K562 (cell line): Measurements from ENCODE around the gene KLHL14. TPM values are rescaled to one million over a fixed set of nuclear protein-coding genes. Genes with fewer than 3 reads are reported as not detected.

ENCODE experiments used
- ATAC-seq: fragments of 200-7000 bp; cut with Tn5 transposase; 3 replicates; pipeline ENCODE4 v1.9.1; 2020; ENCODE audit warnings: moderate library complexity
- BruUV-seq: library from RNA; stranded (reverse); fragments of 400-500 nt; replicated peaks from 2 replicates; lab custom pipeline; 2021; lab: Mats Ljungman, UMichigan
- CTCF ChIA-PET: fragments of 300-600 bp; formaldehyde crosslinking; extraction: SDS; loops from one replicate; lab custom pipeline; 2021; ENCODE audit warnings: low intra/inter-chr PET ratio; lab: Yijun Ruan, JAX
- POLR2A ChIA-PET: fragments of 300-600, 350-650 bp; sonication (Branson Sonifier 250); formaldehyde crosslinking; extraction: SDS; loops from one replicate; lab custom pipeline; 2021; ENCODE audit warnings: antibody characterized with exemption, inconsistent platforms; lab: Yijun Ruan, JAX
- DNase-seq, 4 experiments: peaks; one replicate each; pipeline versions ENCODE4 v3.0.0 to v3.0.0-alpha.2; 2011 to 2018; ENCODE audit warnings: low spot score in 3 of 4, mixed read lengths in 3 of 4; ENCODE audit errors: extremely low read depth in 1 of 4
- FAIRE-seq: peaks from 2 replicates; lab custom pipeline; 2011; peaks lifted over from hg19 to GRCh38; lab: Jason Lieb, UNC
- H2AFZ ChIP-seq: 2 replicates; pipeline ENCODE4 v1.6.0; 2011; ENCODE audit warnings: low read depth, low read length, control low read depth, inconsistent platforms
- H3K27ac ChIP-seq: fragments of 200-600 bp; 3 replicates; pipeline ENCODE4 v1.8.0; 2011; ENCODE audit warnings: low read depth, mild to moderate bottlenecking, control low read depth, inconsistent platforms, low read length, moderate library complexity, mixed read lengths; ENCODE audit errors: extremely low read depth
- H3K27me3 ChIP-seq, 2 experiments: fragments of 300-600 bp in 1 of 2; 2 replicates in 1 of 2; 3 replicates in 1 of 2; pipeline versions ENCODE4 v1.6.0 to v1.8.0; 2011; ENCODE audit warnings: inconsistent platforms in 2 of 2, low read length in 2 of 2, mild to moderate bottlenecking in 1 of 2, mixed read lengths in 1 of 2, moderate library complexity in 1 of 2; ENCODE audit not compliant: control insufficient read depth in 2 of 2, insufficient read depth in 2 of 2
- H3K36me3 ChIP-seq: fragments of 300-600 bp; 3 replicates; pipeline ENCODE4 v1.8.0; 2011; ENCODE audit warnings: mild to moderate bottlenecking, low read length, inconsistent platforms; ENCODE audit not compliant: control insufficient read depth, insufficient read depth
- H3K4me1 ChIP-seq, 2 experiments: fragments of 200-600 bp in 1 of 2; replicated peaks in 1 of 2; 2 replicates in 1 of 2; 3 replicates in 1 of 2; pipeline versions ENCODE4 v1.5.1 to v1.8.0; 2011; ENCODE audit warnings: inconsistent platforms in 2 of 2, low read length in 2 of 2, mild to moderate bottlenecking in 1 of 2, mixed read lengths in 1 of 2, moderate library complexity in 1 of 2; ENCODE audit not compliant: control insufficient read depth in 2 of 2, insufficient read depth in 2 of 2
- H3K4me2 ChIP-seq: 2 replicates; pipeline ENCODE4 v1.6.1; 2011; ENCODE audit warnings: low read length, control low read depth, inconsistent platforms, mixed read lengths; ENCODE audit not compliant: insufficient read depth
- H3K4me3 ChIP-seq: fragments of 200-600 bp; sonication (generic), shearing (Covaris generic); 2 replicates; pipeline ENCODE4 v1.5.1; 2016; ENCODE audit warnings: control low read depth, inconsistent platforms
- H3K79me2 ChIP-seq: fragments of 200-600 bp; 3 replicates; pipeline ENCODE4 v1.8.0; 2011; ENCODE audit warnings: low read length, inconsistent platforms; ENCODE audit not compliant: control insufficient read depth, insufficient read depth
- H3K9ac ChIP-seq, 2 experiments: 2 replicates each; pipeline versions ENCODE4 v1.6.0 to v1.6.1; 2011; ENCODE audit warnings: low read depth in 2 of 2, low read length in 2 of 2, control low read depth in 1 of 2, inconsistent platforms in 1 of 2, mild to moderate bottlenecking in 1 of 2, mixed read lengths in 1 of 2; ENCODE audit not compliant: insufficient read depth in 1 of 2
- H3K9me1 ChIP-seq: one replicate; pipeline ENCODE4 v1.6.0; 2011; ENCODE audit warnings: inconsistent platforms, mild to moderate bottlenecking, low read length, moderate library complexity; ENCODE audit not compliant: control insufficient read depth, insufficient read depth
- H3K9me3 ChIP-seq: replicated peaks from 2 replicates; pipeline ENCODE4 v1.5.1; 2011; ENCODE audit warnings: low read depth, low read length, inconsistent platforms; ENCODE audit not compliant: control insufficient read depth, insufficient read depth
- H4K20me1 ChIP-seq: replicated peaks from 2 replicates; pipeline ENCODE4 v1.6.1; 2011; ENCODE audit warnings: low read length, inconsistent platforms, mixed read lengths; ENCODE audit not compliant: control insufficient read depth, insufficient read depth
- CBX1 ChIP-seq: sonication (generic); IDR thresholded peaks from 2 replicates; pipeline ENCODE4 v1.6.1; 2016; ENCODE audit warnings: antibody characterized with exemption, low read depth, mild to moderate bottlenecking
- ETV6 ChIP-seq, 3 experiments: fragments of 150-350 bp in 1 of 3; sonication (generic) in 1 of 3; formaldehyde crosslinking in 1 of 3; IDR thresholded peaks; 2 replicates each; pipeline versions ENCODE4 v1.6.1 to v1.8.0; 2014 to 2022; ENCODE audit warnings: borderline replicate concordance in 2 of 3, low read depth in 2 of 3, antibody characterized with exemption in 1 of 3, low read length in 1 of 3, mild to moderate bottlenecking in 1 of 3, missing genetic modification reagents in 1 of 3
- FIP1L1 ChIP-seq: fragments of 200-400 bp; formaldehyde crosslinking; IDR thresholded peaks from 2 replicates; pipeline ENCODE4 v1.6.1; 2018; ENCODE audit warnings: mild to moderate bottlenecking, low read depth, low read length; ENCODE audit not compliant: poor library complexity, severe bottlenecking
- FOXK1 ChIP-seq: sonication (generic); formaldehyde crosslinking; IDR thresholded peaks from 2 replicates; pipeline ENCODE4 v1.8.0; 2022; ENCODE audit warnings: missing genetic modification reagents, mild to moderate bottlenecking, borderline replicate concordance
- HDGF ChIP-seq: fragments of 450-650 bp; IDR thresholded peaks from 2 replicates; pipeline ENCODE4 v1.6.1; 2016
- HLTF ChIP-seq: fragments of 450-650 bp; IDR thresholded peaks from 2 replicates; pipeline ENCODE4 v1.6.1; 2016
- KDM2B ChIP-seq: fragments of 250-450 bp; sonication (Bioruptor Pico); IDR thresholded peaks from 2 replicates; pipeline ENCODE4 v1.8.0; 2021; ENCODE audit warnings: mild to moderate bottlenecking, moderate library complexity
- MAFK ChIP-seq: IDR thresholded peaks from 2 replicates; pipeline ENCODE4 v1.6.1; 2011; ENCODE audit warnings: low read length, improper control_type of control experiment
- MCM2 ChIP-seq: fragments of 450-650 bp; IDR thresholded peaks from 2 replicates; pipeline ENCODE4 v1.6.1; 2017; ENCODE audit warnings: low read depth, mild to moderate bottlenecking
- SIN3B ChIP-seq: fragments of 450-650 bp; IDR thresholded peaks from 2 replicates; pipeline ENCODE4 v1.6.1; 2017; ENCODE audit warnings: low read depth, mild to moderate bottlenecking, moderate library complexity
- SMAD1 ChIP-seq: fragments of 150-350 bp; IDR thresholded peaks from 2 replicates; pipeline ENCODE4 v1.6.1; 2014; ENCODE audit warnings: low read length, low read depth; ENCODE audit not compliant: partially characterized antibody
- SUPT5H ChIP-seq: fragments of 450-650 bp; IDR thresholded peaks from 2 replicates; pipeline ENCODE4 v1.6.1; 2016
- ZEB2 ChIP-seq: fragments of 450-650 bp; IDR thresholded peaks from 2 replicates; pipeline ENCODE4 v1.6.1; 2016
- ZKSCAN3 ChIP-seq: fragments of 250-450 bp; sonication (Bioruptor Pico); IDR thresholded peaks from 2 replicates; pipeline ENCODE4 v1.4.0; 2020
- ZNF282 ChIP-seq: sonication (generic); formaldehyde crosslinking; IDR thresholded peaks from 2 replicates; pipeline ENCODE4 v1.8.1; 2023; ENCODE audit warnings: missing genetic modification reagents
- ZNF79 ChIP-seq: fragments of 250-450 bp; sonication (Bioruptor Pico); IDR thresholded peaks from 2 replicates; pipeline ENCODE4 v1.4.0; 2020; ENCODE audit warnings: low read depth, mild to moderate bottlenecking, moderate library complexity
- in situ Hi-C: fragments of 300-500 bp; cut with MboI; formaldehyde crosslinking; loops from 4 replicates; pipeline ENCODE4 v1.15.0; 2018; ENCODE audit warnings: inconsistent platforms, mixed read lengths
- intact Hi-C: fragments of 100-400 bp; cut with micrococcal nuclease; formaldehyde crosslinking; loops from 2 replicates; pipeline ENCODE4 v1.14.2; 2022
- polyA plus RNA-seq, 8 experiments: library from polyadenylated mRNA; depleted of rRNA in 4 of 8; stranded (reverse) in 5 of 8; unstranded in 3 of 8; fragments of >200 nt; fragmentation: Nextera tagmentation in 2 of 8; fragmentation: Illumina TruSeq in 1 of 8; extraction: Ambion mirVana in 2 of 8; extraction: Trizol in 1 of 8; gene quantifications; 2 replicates each; pipeline versions ENCODE4 v1.2.1 to v1.2.3, GENCODE V29; 2011 to 2014; ENCODE audit warnings: inconsistent platforms in 1 of 8, missing spikeins in 1 of 8
- total RNA-seq, 7 experiments: library from RNA; depleted of rRNA in 6 of 7; stranded (reverse); fragments of >200 nt in 6 of 7; fragmentation: Illumina TruSeq in 2 of 7; extraction: Trizol in 2 of 7; gene quantifications; 2 replicates each; pipeline versions ENCODE4 v1.2.1 to v1.2.3, GENCODE V29; 2011 to 2021; ENCODE audit warnings: low replicate concordance in 1 of 7
- TF ChIP-seq, protein P1 (sequence below): fragments of 250-450 bp; sonication (Bioruptor Pico); IDR thresholded peaks from 2 replicates; pipeline ENCODE4 v1.5.0; 2021; ENCODE audit warnings: mild to moderate bottlenecking, moderate library complexity
- TF ChIP-seq, protein P2 (sequence below): sonication (generic); formaldehyde crosslinking; IDR thresholded peaks from 2 replicates; pipeline ENCODE4 v1.8.0; 2022; ENCODE audit warnings: mild to moderate bottlenecking, low read depth, missing genetic modification reagents

The KLHL14 gene
- total and polyA plus RNA-seq, 9 of the 15 experiments (the other 6 are each of a cell fraction or from before 2014, with no cell fraction given): not detected

DNA sequence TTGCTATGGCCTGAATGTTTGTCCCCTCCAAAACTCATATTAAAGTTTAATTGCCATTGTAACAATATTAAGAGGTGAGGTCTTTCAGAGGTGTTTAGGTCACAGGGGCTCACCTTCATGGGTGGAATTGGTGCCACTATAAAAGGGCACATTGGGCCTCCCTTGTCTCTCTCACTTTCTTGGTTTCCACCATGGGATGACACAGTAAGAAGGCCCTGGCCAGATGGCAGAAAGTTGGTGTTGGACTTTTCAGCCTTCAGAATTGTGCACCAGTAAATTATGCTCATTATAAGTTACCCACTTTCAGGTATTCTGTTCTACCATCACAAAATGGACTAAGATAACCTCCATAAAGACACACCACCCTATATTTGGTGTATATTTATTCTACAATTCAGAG is 102.1 kb downstream of the KLHL14 start:
- FAIRE-seq (no peak), DNase-seq (no peak), ATAC-seq (no peak)
- intact Hi-C loops (no loop called here), in situ Hi-C loops (no loop called here)
- Histone ChIP-seq H3K27ac (no peak overlapping the region), H4K20me1 (no peaks in the 10 kb centered on the region), H3K9ac (no peak overlapping the region), H3K4me2 (no peak overlapping the region), H3K36me3 (no peaks in the 10 kb centered on the region), H3K79me2 (no peaks in the 10 kb centered on the region), H3K9me3 (no peaks in the 10 kb centered on the region; the same call in 1 of the 2 replicates), H3K9me1 (no peaks in the 10 kb centered on the region), H3K4me1 (no peaks in the 10 kb centered on the region), H3K4me3 (no peak overlapping the region), H2AFZ (no peak overlapping the region), H3K27me3 (no peaks in the 10 kb centered on the region)
- TF ChIP-seq ETV6 (IDR thresholded peaks at IDR 0.05; ENCODE audit: borderline replicate concordance in 1 of 2, low read depth in 2 of 2, low read length in 1 of 2) (no peak), ETV6 (CRISPR knock-in tag; IDR thresholded peaks at IDR 0.05; ENCODE audit: borderline replicate concordance) (no peak), MCM2 (no peak), ZNF79 (no peak), SUPT5H (no peak), FIP1L1 (no peak), ZEB2 (no peak), SMAD1 (no peak), HDGF (no peak), MAFK (no peak), ZKSCAN3 (CRISPR knock-in tag) (no peak), FOXK1 (CRISPR knock-in tag) (no peak), KDM2B (CRISPR knock-in tag) (no peak), CBX1 (no peak), HLTF (no peak), SIN3B (no peak), ZNF282 (CRISPR knock-in tag) (no peak)
- TF ChIP-seq, protein P1, sequence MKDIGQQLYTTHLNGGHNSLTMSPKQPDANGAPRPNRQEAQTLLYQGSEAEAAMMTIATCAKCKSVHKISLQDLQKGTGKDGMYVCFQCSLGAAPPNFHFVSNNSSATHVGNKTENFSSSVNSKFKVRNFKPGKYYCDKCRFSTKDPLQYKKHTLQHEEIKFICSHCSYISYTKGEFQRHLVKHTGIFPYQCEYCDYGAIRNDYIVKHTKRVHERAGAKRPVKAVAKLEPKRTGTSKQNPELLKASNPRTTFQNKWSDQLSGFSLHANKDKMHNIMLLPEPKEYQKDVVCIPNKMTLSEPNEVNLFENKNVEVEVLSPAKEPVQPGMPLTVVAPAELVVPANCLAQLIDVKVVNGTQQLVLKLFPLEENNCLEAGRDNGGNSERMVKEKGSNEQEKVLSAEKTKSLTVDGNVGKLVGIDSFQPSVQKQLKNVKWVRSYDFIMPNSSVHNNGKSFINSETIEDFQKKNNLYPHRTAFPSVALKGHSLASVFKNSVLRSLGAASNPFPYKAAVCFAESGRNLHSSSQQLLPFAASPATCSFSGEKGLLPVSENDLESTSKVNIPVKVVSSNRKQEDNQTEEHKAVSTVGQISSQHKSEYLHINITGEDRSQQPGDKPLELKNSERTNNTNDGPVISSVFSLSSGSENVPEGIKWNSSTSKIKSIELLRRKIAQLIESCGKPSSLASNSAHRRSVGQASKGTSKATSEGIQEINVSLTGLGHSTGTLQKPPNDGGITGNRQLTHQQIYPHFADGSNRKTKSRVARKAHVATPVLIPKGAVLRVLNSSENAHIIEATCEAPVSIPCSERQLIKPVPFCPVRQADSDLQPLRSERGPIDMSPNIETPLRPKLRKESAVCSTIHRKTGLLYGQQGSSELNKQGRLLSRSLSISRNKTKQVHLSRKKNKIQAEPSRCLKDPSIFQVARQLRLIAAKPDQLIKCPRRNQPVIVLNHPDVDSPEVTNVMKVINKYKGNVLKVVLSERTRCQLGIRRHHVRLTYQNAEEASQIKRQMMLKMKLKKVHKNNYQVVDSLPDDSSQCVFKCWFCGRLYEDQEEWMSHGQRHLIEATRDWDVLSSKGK (CRISPR knock-in tag): no peak
- TF ChIP-seq, protein P2, sequence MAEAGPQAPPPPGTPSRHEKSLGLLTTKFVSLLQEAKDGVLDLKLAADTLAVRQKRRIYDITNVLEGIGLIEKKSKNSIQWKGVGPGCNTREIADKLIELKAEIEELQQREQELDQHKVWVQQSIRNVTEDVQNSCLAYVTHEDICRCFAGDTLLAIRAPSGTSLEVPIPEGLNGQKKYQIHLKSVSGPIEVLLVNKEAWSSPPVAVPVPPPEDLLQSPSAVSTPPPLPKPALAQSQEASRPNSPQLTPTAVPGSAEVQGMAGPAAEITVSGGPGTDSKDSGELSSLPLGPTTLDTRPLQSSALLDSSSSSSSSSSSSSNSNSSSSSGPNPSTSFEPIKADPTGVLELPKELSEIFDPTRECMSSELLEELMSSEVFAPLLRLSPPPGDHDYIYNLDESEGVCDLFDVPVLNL (CRISPR knock-in tag): no peak
- ChIA-PET POLR2A (no interaction called here), CTCF (no interaction called here)
- no TSS peak for BruUV-seq
